ENCODE data around the gene ARHGAP18.
A peak's percentile ranks its signal among the peaks of the same experiment; 100 is the strongest.

The ARHGAP18 gene

GRCh38 chr6:129691043-129691640 lies 18.8 kb downstream of the ARHGAP18 start:
- DNase-seq: no peak

GRCh38 chr6:129686941-129687627 lies 22.9 kb downstream of the ARHGAP18 start:
- peak; percentile 92 for DNase-seq

GRCh38 chr6:129685662-129686031 lies 24.3 kb downstream of the ARHGAP18 start:
- DNase-seq: peak; percentile 90

GRCh38 chr6:129684903-129685661 lies 24.9 kb downstream of the ARHGAP18 start:
- DNase-seq: no peak

GRCh38 chr6:129684323-129684884 lies 25.6 kb downstream of the ARHGAP18 start:
- DNase-seq: no peak

- peak; percentile 99 for DNase-seq
Observed at GRCh38 chr6:129683601-129684322, 26.2 kb downstream of the ARHGAP18 start.

- no peak for DNase-seq
Observed at GRCh38 chr6:129681913-129682205, 28.1 kb downstream of the ARHGAP18 start.

GRCh38 chr6:129680633-129681032 lies 29.3 kb downstream of the ARHGAP18 start:
- no peak for DNase-seq

GRCh38 chr6:129679758-129680157 lies 30.2 kb downstream of the ARHGAP18 start:
- no peak for DNase-seq

- no peak for DNase-seq
Observed at GRCh38 chr6:129679275-129679674, 30.7 kb downstream of the ARHGAP18 start.

- DNase-seq: no peak
Observed at GRCh38 chr6:129678463-129678862, 31.5 kb downstream of the ARHGAP18 start.

GRCh38 chr6:129677620-129678325 lies 32.2 kb downstream of the ARHGAP18 start:
- DNase-seq: no peak

GRCh38 chr6:129675669-129676472 lies 34.1 kb downstream of the ARHGAP18 start:
- no peak for DNase-seq

- DNase-seq: peak; percentile 41
Observed at GRCh38 chr6:129673748-129674147, 36.2 kb downstream of the ARHGAP18 start.

- DNase-seq: peak; percentile 57
Observed at GRCh38 chr6:129672881-129673631, 36.9 kb downstream of the ARHGAP18 start.

- no peak for DNase-seq
Observed at GRCh38 chr6:129672341-129672682, 37.7 kb downstream of the ARHGAP18 start.

GRCh38 chr6:129671442-129672340 lies 38.3 kb downstream of the ARHGAP18 start:
- DNase-seq: peak; percentile 95

- DNase-seq: no peak
Observed at GRCh38 chr6:129670634-129671033, 39.3 kb downstream of the ARHGAP18 start.

- no peak for DNase-seq
Observed at GRCh38 chr6:129667621-129668020, 42.4 kb downstream of the ARHGAP18 start.

GRCh38 chr6:129667034-129667433 lies 42.9 kb downstream of the ARHGAP18 start:
- DNase-seq: no peak
